ENCODE data around the gene TRIM47.
A peak's percentile ranks its signal among the peaks of the same experiment; 100 is the strongest.

TRIM47 gene

GRCh38 chr17:75908201-75908600, 29.8 kb upstream of the TRIM47 start:
- no peak for DNase-seq (ENCODE audit: low spot score)

- DNase-seq (ENCODE audit: low spot score) = no peak
These were observed 27.9 kb upstream of the TRIM47 start for GRCh38 chr17:75906143-75906884.

GRCh38 chr17:75904749-75905521, 26.6 kb upstream of the TRIM47 start, which contains the start of gene MRPL38:
MRPL38 (minus strand) TSS chr17:75904884; CDS start chr17:75904875, 9 bp downstream.
- peak; percentile 98 for DNase-seq (ENCODE audit: low spot score)

GRCh38 chr17:75902406-75902805, 24.0 kb upstream of the TRIM47 start:
- DNase-seq (ENCODE audit: low spot score) = peak; percentile 83

GRCh38 chr17:75901727-75902126, 23.3 kb upstream of the TRIM47 start:
- no peak for DNase-seq (ENCODE audit: low spot score)

GRCh38 chr17:75900691-75901533, 22.5 kb upstream of the TRIM47 start:
- no peak for DNase-seq (ENCODE audit: low spot score)

- DNase-seq (ENCODE audit: low spot score) = no peak
These were observed 21.5 kb upstream of the TRIM47 start for GRCh38 chr17:75899767-75900468.

GRCh38 chr17:75899353-75899752, 21.0 kb upstream of the TRIM47 start:
- DNase-seq (ENCODE audit: low spot score) = no peak

- DNase-seq (ENCODE audit: low spot score) = no peak
These were observed 20.4 kb upstream of the TRIM47 start for GRCh38 chr17:75898791-75899190.

GRCh38 chr17:75898065-75898464, 19.7 kb upstream of the TRIM47 start:
- DNase-seq (ENCODE audit: low spot score) = no peak

GRCh38 chr17:75897160-75898019, 19.0 kb upstream of the TRIM47 start:
- no peak for DNase-seq (ENCODE audit: low spot score)

GRCh38 chr17:75896415-75897159, 18.2 kb upstream of the TRIM47 start, which contains the start of gene TRIM65:
TRIM65 (minus strand) TSS chr17:75896951; CDS start chr17:75896937, 14 bp downstream.
- DNase-seq (ENCODE audit: low spot score) = peak; percentile 87

GRCh38 chr17:75895370-75896155, 17.2 kb upstream of the TRIM47 start:
- peak; percentile 30 for DNase-seq (ENCODE audit: low spot score)

- DNase-seq (ENCODE audit: low spot score) = no peak
These were observed 15.8 kb upstream of the TRIM47 start for GRCh38 chr17:75894049-75894733.

- no peak for DNase-seq (ENCODE audit: low spot score)
These were observed 15.1 kb upstream of the TRIM47 start for GRCh38 chr17:75893305-75894048.

GRCh38 chr17:75892556-75893224, 14.3 kb upstream of the TRIM47 start:
- DNase-seq (ENCODE audit: low spot score) = no peak
